K562 (cell line): ENCODE data around the gene PHKG1. TPM values are rescaled to one million over a fixed set of nuclear protein-coding genes. Genes with fewer than 3 reads are reported as not detected.

Source experiments
- CCNT2 ChIP-seq: IDR thresholded peaks from 2 replicates; pipeline ENCODE4 v1.6.1; 2011; ENCODE audit warnings: borderline replicate concordance, low read depth, mild to moderate bottlenecking, moderate library complexity, mixed read lengths, low read length; ENCODE audit not compliant: insufficient read length; ENCODE audit errors: extremely low read depth
- CREM ChIP-seq: IDR thresholded peaks from 2 replicates; pipeline ENCODE4 v1.6.1; 2014; ENCODE audit warnings: antibody characterized with exemption, low read depth
- ETV1 ChIP-seq: fragments of 450-650 bp; conservative IDR thresholded peaks from 2 replicates; pipeline ENCODE4 v1.6.1; 2016; ENCODE audit warnings: missing genetic modification characterization, control low read depth, low read depth, missing compliant biosample characterization
- FIP1L1 ChIP-seq: fragments of 200-400 bp; formaldehyde crosslinking; IDR thresholded peaks from 2 replicates; pipeline ENCODE4 v1.6.1; 2018; ENCODE audit warnings: mild to moderate bottlenecking, low read depth, low read length; ENCODE audit not compliant: poor library complexity, severe bottlenecking
- FOSL1 ChIP-seq: fragments of 200-800 bp; sonication (Bioruptor generic); conservative IDR thresholded peaks from 2 replicates; pipeline ENCODE4 v1.6.1; 2016; ENCODE audit warnings: missing genetic modification characterization, missing compliant biosample characterization
- MBD2 ChIP-seq: sonication (generic); IDR thresholded peaks from 2 replicates; pipeline ENCODE4 v1.6.1; 2016; ENCODE audit warnings: low read depth, borderline replicate concordance
- PRPF4 ChIP-seq: fragments of 200-400 bp; formaldehyde crosslinking; IDR thresholded peaks from one replicate; pipeline ENCODE4 v1.6.1; 2017; ENCODE audit warnings: low read length, low read depth, mild to moderate bottlenecking; ENCODE audit not compliant: insufficient read depth, poor library complexity, severe bottlenecking
- RBFOX2 ChIP-seq: fragments of 200-400 bp; formaldehyde crosslinking; IDR thresholded peaks from 2 replicates; pipeline ENCODE4 v1.6.1; 2017; ENCODE audit warnings: low read depth, mild to moderate bottlenecking, low read length, moderate library complexity
- SOX6 ChIP-seq: fragments of 450-650 bp; IDR thresholded peaks from 2 replicates; pipeline ENCODE4 v1.6.1; 2014; ENCODE audit warnings: mild to moderate bottlenecking
- SREBF1 ChIP-seq: fragments of 150-350 bp; IDR thresholded peaks from 2 replicates; pipeline ENCODE4 v1.6.1; 2014; ENCODE audit warnings: antibody characterized with exemption, low read depth, low read length, borderline replicate concordance
- TSC22D4 ChIP-seq: fragments of 450-650 bp; IDR thresholded peaks from 2 replicates; pipeline ENCODE4 v1.6.1; 2016; ENCODE audit warnings: missing genetic modification characterization, missing biosample characterization, control low read depth
- U2AF2 ChIP-seq: fragments of 200-400 bp; formaldehyde crosslinking; optimal IDR thresholded peaks from 2 replicates; pipeline ENCODE3; 2017; ENCODE audit warnings: low read depth, mild to moderate bottlenecking, low read length
- XRCC3 ChIP-seq: fragments of 450-650 bp; IDR thresholded peaks from 2 replicates; pipeline ENCODE4 v1.6.1; 2017; ENCODE audit warnings: mild to moderate bottlenecking, moderate library complexity
- ZNF133 ChIP-seq: fragments of 250-450 bp; sonication (Bioruptor Pico); IDR thresholded peaks from 2 replicates; pipeline ENCODE4 v1.4.0; 2020; ENCODE audit warnings: mild to moderate bottlenecking
- ZNF354B ChIP-seq: fragments of 250-450 bp; sonication (Bioruptor Pico); IDR thresholded peaks from 2 replicates; pipeline ENCODE4 v1.4.0; 2020
- ZNF699 ChIP-seq: fragments of 250-450 bp; sonication (Bioruptor Pico); IDR thresholded peaks from 2 replicates; pipeline ENCODE4 v1.8.0; 2021; ENCODE audit warnings: mild to moderate bottlenecking, moderate library complexity; ENCODE audit not compliant: insufficient replicate concordance
- ZNF75A ChIP-seq: fragments of 450-650 bp; formaldehyde crosslinking; IDR thresholded peaks from 2 replicates; pipeline ENCODE4 v1.4.0; 2020; ENCODE audit warnings: mild to moderate bottlenecking
- ZZZ3 ChIP-seq: fragments of 450-650 bp; IDR thresholded peaks from 2 replicates; pipeline ENCODE4 v1.6.1; 2016; ENCODE audit warnings: antibody characterized with exemption, mild to moderate bottlenecking, moderate library complexity
- polyA plus RNA-seq, 8 experiments: library from polyadenylated mRNA; depleted of rRNA in 4 of 8; stranded (reverse) in 5 of 8; unstranded in 3 of 8; fragments of >200 nt; fragmentation: Nextera tagmentation in 2 of 8; fragmentation: Illumina TruSeq in 1 of 8; extraction: Ambion mirVana in 2 of 8; extraction: Trizol in 1 of 8; gene quantifications; 2 replicates each; pipeline versions ENCODE4 v1.2.1 to v1.2.3, GENCODE V29; 2011 to 2014; ENCODE audit warnings: inconsistent platforms in 1 of 8, missing spikeins in 1 of 8
- total RNA-seq, 7 experiments: library from RNA; depleted of rRNA in 6 of 7; stranded (reverse); fragments of >200 nt in 6 of 7; fragmentation: Illumina TruSeq in 2 of 7; extraction: Trizol in 2 of 7; gene quantifications; 2 replicates each; pipeline versions ENCODE4 v1.2.1 to v1.2.3, GENCODE V29; 2011 to 2021; ENCODE audit warnings: low replicate concordance in 1 of 7
- TF ChIP-seq, protein P1 (sequence below), 2 experiments: fragments of 450-650 bp in 1 of 2; sonication (generic) in 1 of 2; formaldehyde crosslinking in 1 of 2; IDR thresholded peaks in 1 of 2; conservative IDR thresholded peaks in 1 of 2; 2 replicates each; pipeline versions ENCODE4 v1.6.1 to v1.8.1; 2016 to 2023; ENCODE audit warnings: mild to moderate bottlenecking in 2 of 2, moderate library complexity in 2 of 2, inconsistent platforms in 1 of 2, missing genetic modification reagents in 1 of 2
- TF ChIP-seq, protein P2 (sequence below): fragments of 450-650 bp; IDR thresholded peaks from 2 replicates; pipeline ENCODE4 v1.6.1; 2017; ENCODE audit warnings: antibody characterized with exemption
- TF ChIP-seq, protein P3 (sequence below), 2 experiments: fragments of 450-650 bp; IDR thresholded peaks; 2 replicates each; pipeline ENCODE4 v1.6.1; 2016
- TF ChIP-seq, protein P4 (sequence below), 2 experiments: fragments of 450-650 bp; conservative IDR thresholded peaks; 2 replicates each; pipeline ENCODE4 v1.6.1; 2017; ENCODE audit warnings: mild to moderate bottlenecking in 2 of 2, moderate library complexity in 2 of 2

PHKG1 gene
- total and polyA plus RNA-seq, 9 of the 15 experiments (the other 6 are each of a cell fraction or from before 2014, with no cell fraction given), result 0.10 to 0.83 (median 0.46) TPM

DNA sequence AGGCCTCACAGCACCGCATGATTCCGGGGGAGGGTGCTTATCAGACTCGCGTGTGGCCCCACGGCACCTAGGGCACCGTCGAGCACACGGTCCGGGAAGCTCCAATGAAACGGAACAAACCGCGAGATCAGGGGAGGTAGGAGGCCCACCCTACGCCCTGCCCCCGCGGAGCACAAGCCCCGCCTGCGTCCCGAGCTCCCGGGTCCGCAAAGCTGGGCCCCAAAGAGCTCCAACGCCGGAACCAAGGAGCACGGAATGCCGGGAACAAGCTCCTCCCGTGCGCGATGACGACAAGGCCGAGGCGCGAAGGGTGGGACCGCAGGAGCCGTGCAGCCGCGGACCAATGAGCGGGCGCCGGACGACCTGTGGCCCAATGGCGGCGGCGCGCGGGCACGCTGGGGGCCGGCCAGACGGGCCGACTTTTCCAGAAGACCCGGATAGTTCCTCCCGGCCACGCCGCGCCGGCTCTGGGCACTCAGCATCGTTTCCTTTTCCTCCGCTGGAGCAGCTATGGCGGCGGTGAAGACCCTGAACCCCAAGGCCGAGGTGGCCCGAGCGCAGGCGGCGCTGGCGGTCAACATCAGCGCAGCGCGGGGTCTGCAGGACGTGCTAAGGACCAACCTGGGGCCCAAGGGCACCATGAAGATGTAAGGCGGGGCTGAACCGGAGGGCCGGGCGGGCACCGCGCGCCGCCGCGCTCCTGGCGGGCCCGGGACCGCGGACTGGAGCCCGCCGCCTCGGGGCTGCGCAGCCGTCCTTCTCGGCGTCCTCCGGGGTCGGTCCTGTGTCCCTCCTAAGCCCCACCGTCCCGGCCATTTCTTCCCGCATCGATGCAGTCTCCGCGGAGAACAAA is 41.2 kb downstream of the PHKG1 start, which contains the start of the genes CCT6A and PSPH (continued):
- TF ChIP-seq PRPF4, result no peak
- TF ChIP-seq ZNF354B, result no peak
- TF ChIP-seq CCNT2, result peak; percentile 82
- TF ChIP-seq ETV1 (tag), result peak; percentile 64
- TF ChIP-seq, protein P1, sequence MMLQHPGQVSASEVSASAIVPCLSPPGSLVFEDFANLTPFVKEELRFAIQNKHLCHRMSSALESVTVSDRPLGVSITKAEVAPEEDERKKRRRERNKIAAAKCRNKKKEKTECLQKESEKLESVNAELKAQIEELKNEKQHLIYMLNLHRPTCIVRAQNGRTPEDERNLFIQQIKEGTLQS (IDR thresholded peaks at IDR 0.05), result no peak; the same call in 1 of the 2 replicates
- TF ChIP-seq, protein P1 (CRISPR knock-in tag; conservative IDR thresholded peaks at IDR 0.05), result no peak
- TF ChIP-seq SOX6, result peak; percentile 37; the same call in 1 of the 2 replicates
- peak; percentile 91; the same call in 1 of the 2 replicates for TF ChIP-seq MBD2
- TF ChIP-seq U2AF2, result no peak
- TF ChIP-seq, protein P2, sequence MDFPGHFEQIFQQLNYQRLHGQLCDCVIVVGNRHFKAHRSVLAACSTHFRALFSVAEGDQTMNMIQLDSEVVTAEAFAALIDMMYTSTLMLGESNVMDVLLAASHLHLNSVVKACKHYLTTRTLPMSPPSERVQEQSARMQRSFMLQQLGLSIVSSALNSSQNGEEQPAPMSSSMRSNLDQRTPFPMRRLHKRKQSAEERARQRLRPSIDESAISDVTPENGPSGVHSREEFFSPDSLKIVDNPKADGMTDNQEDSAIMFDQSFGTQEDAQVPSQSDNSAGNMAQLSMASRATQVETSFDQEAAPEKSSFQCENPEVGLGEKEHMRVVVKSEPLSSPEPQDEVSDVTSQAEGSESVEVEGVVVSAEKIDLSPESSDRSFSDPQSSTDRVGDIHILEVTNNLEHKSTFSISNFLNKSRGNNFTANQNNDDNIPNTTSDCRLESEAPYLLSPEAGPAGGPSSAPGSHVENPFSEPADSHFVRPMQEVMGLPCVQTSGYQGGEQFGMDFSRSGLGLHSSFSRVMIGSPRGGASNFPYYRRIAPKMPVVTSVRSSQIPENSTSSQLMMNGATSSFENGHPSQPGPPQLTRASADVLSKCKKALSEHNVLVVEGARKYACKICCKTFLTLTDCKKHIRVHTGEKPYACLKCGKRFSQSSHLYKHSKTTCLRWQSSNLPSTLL, result no peak
- peak; percentile 45 for TF ChIP-seq FIP1L1
- TF ChIP-seq ZZZ3, result no peak
- no peak for TF ChIP-seq SREBF1
- no peak for TF ChIP-seq TSC22D4 (tag)
- no peak for TF ChIP-seq FOSL1 (tag)
- TF ChIP-seq ZNF133, result no peak
- peak; percentile 90 for TF ChIP-seq CREM
- TF ChIP-seq, protein P3, sequence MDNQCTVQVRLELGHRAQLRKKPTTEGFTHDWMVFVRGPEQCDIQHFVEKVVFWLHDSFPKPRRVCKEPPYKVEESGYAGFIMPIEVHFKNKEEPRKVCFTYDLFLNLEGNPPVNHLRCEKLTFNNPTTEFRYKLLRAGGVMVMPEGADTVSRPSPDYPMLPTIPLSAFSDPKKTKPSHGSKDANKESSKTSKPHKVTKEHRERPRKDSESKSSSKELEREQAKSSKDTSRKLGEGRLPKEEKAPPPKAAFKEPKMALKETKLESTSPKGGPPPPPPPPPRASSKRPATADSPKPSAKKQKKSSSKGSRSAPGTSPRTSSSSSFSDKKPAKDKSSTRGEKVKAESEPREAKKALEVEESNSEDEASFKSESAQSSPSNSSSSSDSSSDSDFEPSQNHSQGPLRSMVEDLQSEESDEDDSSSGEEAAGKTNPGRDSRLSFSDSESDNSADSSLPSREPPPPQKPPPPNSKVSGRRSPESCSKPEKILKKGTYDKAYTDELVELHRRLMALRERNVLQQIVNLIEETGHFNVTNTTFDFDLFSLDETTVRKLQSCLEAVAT (IDR thresholded peaks at IDR 0.05), result no peak; a peak in 1 of 4 replicates
- TF ChIP-seq, protein P4, sequence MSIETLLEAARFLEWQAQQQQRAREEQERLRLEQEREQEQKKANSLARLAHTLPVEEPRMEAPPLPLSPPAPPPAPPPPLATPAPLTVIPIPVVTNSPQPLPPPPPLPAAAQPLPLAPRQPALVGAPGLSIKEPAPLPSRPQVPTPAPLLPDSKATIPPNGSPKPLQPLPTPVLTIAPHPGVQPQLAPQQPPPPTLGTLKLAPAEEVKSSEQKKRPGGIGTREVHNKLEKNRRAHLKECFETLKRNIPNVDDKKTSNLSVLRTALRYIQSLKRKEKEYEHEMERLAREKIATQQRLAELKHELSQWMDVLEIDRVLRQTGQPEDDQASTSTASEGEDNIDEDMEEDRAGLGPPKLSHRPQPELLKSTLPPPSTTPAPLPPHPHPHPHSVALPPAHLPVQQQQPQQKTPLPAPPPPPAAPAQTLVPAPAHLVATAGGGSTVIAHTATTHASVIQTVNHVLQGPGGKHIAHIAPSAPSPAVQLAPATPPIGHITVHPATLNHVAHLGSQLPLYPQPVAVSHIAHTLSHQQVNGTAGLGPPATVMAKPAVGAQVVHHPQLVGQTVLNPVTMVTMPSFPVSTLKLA (conservative IDR thresholded peaks at IDR 0.05), result peak in 1 of 2 experiments; percentile 90
- no peak for TF ChIP-seq ZNF699 (CRISPR knock-in tag)
- TF ChIP-seq RBFOX2, result peak; percentile 100
- TF ChIP-seq ZNF75A (CRISPR knock-in tag), result no peak
- TF ChIP-seq XRCC3, result no peak
